ENCODE measurements around the gene RCAN1.

- TF ChIP-seq EZH2 (IDR thresholded peaks at IDR 0.05; ENCODE audit: borderline replicate concordance, low read depth, low read length, poor library complexity, severe bottlenecking) (no peak), CTCF (conservative IDR thresholded peaks at IDR 0.05; ENCODE audit: low read depth, low read length) (no peak)
These were observed 8.9 kb downstream of the RCAN1 start for GRCh38 chr21:34606051-34606450.
